ENCODE data around the gene FBXO22.
"Not testable (repeated sequence)": the region's sequence is repeated elsewhere in the genome, so short reads cannot be mapped to it uniquely, and the experiment has no call there.

The FBXO22 gene

DNA sequence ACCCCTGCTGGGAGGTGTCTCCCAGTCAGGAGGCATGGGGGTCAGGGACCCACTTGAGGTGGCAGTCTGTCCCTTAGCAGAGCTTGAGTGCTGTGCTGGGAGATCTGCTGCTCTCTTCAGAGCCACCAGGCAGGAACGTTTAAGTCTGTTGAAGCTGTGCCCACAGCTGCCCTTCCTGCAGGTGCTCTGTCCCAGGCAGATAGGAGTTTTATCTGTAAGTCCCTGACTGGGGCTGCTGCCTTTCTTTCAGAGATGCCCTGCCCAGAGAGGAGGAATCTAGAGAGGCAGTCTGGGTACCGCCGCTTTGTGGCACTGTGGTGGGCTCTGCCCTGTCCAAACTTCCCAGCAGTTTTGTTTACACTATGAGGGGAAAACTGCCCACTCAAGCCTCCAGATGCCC lies 73.1 kb downstream of the FBXO22 start:
- not testable (repeated sequence) for DNase-seq (ENCODE audit: low read depth in 1 of 2, low spot score in 1 of 2)

DNA sequence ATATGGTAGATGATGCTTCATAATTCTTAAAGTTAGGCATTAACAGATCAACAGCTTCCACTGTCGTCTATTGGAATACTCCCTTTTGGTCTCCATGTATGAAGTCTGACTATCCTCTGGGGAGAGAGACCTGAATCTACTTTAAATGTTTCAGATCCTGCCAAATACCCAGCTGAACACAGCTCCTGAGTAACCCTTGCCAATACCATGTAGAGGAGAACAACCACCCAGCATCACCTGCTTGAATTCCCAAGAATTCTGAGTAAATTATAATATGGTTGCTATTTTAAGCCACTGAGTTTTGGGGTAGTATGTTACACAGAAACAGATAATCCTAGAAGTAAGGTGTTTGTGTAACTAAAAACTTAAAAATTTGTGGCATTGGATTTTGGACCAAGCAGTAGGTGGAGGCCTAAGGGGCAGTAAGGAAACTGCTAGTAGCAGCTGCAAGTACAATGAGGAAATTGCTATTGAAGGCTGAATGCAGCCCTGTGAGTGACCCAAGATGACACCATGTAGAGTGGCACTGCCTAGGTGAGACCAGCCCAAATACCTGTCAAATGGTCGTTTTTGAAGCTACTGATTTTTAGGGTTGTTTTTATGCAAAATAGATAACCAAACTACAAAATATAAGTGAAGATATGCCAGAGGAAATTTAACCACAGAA lies 77.6 kb downstream of the FBXO22 start:
- DNase-seq (ENCODE audit: low read depth in 1 of 2, low spot score in 1 of 2): no peak

DNA sequence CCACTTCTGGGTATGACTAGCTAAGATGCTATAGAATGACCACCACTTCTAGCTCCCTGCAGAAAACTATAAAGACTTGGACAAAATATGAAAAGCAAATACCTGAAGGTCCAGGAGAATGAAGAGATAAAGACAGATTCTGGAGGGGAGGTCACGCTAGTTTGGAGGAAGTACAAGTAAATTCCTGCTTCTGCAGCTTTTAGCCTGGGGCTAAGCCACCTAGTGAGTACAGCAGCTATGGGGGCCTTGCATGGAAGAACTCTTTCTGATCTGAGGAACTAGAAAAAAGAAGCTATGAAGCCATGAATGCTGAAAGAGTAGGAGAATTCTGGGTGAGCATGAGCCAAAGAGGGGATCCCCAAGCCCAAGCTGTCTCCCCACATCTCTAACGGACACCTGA lies 78.8 kb downstream of the FBXO22 start:
- DNase-seq (ENCODE audit: low read depth in 1 of 2, low spot score in 1 of 2): no peak

DNA sequence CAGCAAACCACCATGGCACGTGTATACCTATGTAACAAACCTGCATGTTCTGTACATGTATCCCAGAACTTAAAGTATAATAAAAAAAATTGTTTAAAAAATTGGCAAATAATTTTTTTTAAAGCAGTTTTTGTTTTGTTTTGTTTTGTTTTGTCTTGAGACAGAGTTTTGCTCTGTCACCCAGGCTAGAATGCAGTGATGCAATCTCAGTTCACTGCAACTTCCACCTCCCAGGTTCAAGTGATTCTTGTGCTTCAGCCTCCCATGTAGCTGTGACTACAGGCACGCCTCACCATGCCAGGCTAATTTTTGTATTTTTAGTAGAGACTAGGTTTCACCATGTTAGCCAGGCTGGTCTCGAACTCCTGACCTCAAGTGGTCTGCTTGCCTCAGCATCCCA lies 81.0 kb downstream of the FBXO22 start:
- DNase-seq (ENCODE audit: low read depth in 1 of 2, low spot score in 1 of 2): not testable (repeated sequence)

DNA sequence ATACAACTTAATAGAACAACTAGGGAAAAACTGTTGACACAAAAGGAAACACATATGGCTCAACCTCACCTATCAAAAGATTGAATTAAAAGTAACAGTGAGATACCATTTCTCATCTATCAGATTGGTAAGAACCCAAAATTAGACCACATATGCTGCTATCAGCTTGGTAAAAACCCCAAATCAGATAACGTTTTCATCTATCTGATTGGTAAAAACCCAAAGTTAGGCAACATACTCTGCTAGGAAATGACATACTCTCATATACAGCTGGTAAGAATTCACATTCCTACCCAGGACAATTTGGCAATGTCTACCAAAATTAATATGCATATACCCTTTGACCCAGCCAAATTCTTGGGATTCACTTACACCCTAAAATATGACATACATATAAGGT lies 82.3 kb downstream of the FBXO22 start:
- no peak for DNase-seq (ENCODE audit: low read depth in 1 of 2, low spot score in 1 of 2)

DNA sequence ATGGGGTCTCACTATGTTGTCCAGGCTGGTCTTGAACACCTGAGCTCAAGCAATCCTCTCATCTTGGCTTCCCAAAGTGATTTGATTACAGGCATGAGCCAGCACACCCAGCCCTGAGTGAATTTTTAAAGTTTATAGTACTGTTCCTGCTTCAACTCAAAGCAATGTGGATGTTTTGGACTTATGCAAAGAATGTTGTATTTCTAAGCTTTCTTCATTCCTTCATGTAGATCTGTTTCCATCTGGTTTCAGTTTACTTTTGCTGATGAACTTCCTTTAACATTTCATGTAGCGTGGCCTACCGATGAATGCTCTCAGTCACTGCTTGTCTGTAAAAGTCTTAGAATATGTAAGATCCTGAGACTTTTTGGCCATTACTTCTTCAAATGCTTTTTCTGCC lies 85.4 kb downstream of the FBXO22 start:
- DNase-seq (ENCODE audit: low read depth in 1 of 2, low spot score in 1 of 2): no peak

DNA sequence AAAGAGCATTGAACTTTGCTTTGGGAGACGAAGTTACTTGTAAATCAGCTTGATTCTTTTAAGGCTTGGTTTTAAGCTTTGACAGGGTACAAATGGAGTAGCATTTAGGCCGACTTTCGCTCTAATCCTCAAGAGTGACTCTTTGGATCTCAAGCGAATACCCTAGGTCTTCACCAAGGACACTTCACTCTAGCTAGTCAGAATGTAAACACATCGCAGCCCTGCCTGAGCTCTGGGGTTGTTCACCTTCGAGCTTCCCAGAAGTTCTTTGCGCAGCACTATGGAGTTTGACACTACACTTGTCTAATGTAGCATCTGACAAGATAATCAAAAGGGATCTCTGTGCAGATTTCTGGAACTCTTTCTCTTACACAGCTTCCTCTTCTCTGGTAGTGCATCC lies 86.2 kb downstream of the FBXO22 start:
- DNase-seq (ENCODE audit: low read depth in 1 of 2, low spot score in 1 of 2): no peak
